IPS DF 6.9 (cell line): ENCODE measurements around the gene LRRK1.
A peak's percentile ranks its signal among the peaks of the same experiment; 100 is the strongest.

Experiments
- DNase-seq: peaks from one replicate; pipeline ENCODE4 v3.0.0-alpha.2; 2013; ENCODE audit warnings: low read depth, low spot score
- H3K27ac ChIP-seq: one replicate; pipeline ENCODE4 v1.5.1; 2013; ENCODE audit warnings: low read length, control low read depth
- H3K27me3 ChIP-seq: 2 replicates; pipeline ENCODE4 v1.6.1; 2013; ENCODE audit warnings: mild to moderate bottlenecking, low read length; ENCODE audit not compliant: control insufficient read depth, insufficient read depth
- H3K36me3 ChIP-seq: 2 replicates; pipeline ENCODE4 v1.6.1; 2013; ENCODE audit warnings: low read length; ENCODE audit not compliant: control insufficient read depth, insufficient read depth
- H3K4me1 ChIP-seq: 2 replicates; pipeline ENCODE4 v1.6.1; 2013; ENCODE audit warnings: low read length; ENCODE audit not compliant: control insufficient read depth, insufficient read depth
- H3K4me3 ChIP-seq: 2 replicates; pipeline ENCODE4 v1.5.1; 2013; ENCODE audit warnings: mild to moderate bottlenecking, low read length
- H3K9me3 ChIP-seq: 2 replicates; pipeline ENCODE4 v1.6.1; 2013; ENCODE audit warnings: low read length, inconsistent platforms; ENCODE audit not compliant: control insufficient read depth, insufficient read depth
- WGBS: extraction: QIAGEN DNeasy Blood & Tissue Kit; methylation state at CpG from one replicate; pipeline ENCODE4 v1.1.7; 2013; ENCODE audit warnings: mixed read lengths, missing lambda C conversion rate; ENCODE audit not compliant: insufficient read length, insufficient coverage; 5-methylcytosine and 5-hydroxymethylcytosine counted together

LRRK1 gene, protein sequence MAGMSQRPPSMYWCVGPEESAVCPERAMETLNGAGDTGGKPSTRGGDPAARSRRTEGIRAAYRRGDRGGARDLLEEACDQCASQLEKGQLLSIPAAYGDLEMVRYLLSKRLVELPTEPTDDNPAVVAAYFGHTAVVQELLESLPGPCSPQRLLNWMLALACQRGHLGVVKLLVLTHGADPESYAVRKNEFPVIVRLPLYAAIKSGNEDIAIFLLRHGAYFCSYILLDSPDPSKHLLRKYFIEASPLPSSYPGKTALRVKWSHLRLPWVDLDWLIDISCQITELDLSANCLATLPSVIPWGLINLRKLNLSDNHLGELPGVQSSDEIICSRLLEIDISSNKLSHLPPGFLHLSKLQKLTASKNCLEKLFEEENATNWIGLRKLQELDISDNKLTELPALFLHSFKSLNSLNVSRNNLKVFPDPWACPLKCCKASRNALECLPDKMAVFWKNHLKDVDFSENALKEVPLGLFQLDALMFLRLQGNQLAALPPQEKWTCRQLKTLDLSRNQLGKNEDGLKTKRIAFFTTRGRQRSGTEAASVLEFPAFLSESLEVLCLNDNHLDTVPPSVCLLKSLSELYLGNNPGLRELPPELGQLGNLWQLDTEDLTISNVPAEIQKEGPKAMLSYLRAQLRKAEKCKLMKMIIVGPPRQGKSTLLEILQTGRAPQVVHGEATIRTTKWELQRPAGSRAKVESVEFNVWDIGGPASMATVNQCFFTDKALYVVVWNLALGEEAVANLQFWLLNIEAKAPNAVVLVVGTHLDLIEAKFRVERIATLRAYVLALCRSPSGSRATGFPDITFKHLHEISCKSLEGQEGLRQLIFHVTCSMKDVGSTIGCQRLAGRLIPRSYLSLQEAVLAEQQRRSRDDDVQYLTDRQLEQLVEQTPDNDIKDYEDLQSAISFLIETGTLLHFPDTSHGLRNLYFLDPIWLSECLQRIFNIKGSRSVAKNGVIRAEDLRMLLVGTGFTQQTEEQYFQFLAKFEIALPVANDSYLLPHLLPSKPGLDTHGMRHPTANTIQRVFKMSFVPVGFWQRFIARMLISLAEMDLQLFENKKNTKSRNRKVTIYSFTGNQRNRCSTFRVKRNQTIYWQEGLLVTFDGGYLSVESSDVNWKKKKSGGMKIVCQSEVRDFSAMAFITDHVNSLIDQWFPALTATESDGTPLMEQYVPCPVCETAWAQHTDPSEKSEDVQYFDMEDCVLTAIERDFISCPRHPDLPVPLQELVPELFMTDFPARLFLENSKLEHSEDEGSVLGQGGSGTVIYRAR (N-terminal part only)

DNA sequence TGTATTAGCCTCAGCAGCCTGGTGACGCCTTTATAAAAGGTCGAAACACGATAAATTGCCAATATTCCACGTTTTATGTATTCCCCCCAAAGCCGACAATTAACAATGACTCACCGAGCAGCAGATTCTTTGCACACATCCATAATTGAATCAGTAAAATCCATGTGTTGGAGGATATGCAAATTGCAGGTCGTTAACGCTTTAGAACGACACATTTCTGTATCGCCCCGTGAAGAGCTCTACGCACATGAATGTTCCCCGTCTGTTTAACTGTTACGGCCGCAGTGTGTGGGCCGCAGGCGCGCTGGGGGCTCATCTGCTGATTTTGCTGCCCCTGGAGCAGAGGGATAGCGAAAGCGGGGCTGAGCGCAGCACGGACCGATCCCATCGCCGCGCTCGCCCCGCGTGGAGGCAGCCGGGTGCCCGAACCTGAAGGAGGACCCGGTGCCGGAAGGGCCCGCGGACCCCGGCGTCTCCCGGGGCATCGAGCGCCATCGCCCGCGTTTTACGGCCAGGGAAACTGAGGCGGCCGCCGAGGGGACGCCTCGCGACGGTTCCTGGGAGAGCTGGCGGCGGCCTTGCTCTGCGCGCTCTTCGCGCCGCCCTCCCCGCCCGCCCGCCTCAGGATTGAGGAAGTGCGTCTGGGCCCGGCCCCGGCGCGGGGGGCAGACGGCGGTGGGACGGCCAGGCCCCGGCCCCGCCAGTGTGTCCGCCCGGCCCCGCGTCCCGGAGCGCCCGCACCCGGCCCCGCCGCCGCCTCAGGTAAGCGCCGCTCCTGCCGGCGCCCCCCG, at the start of gene LRRK1:
TSS of gene LRRK1 (plus strand) at position 668 of the 791 bp plus-strand sequence. CDS start 5,276 bp downstream, outside the sequence.
- peak within 1 kb of the TSS; percentile 41; the same call in 1 of the 2 replicates for H3K4me3 ChIP-seq
- H3K27me3 ChIP-seq, result peaks cover 33% of the 10 kb centered on the region
- WGBS, result no CpG with 5 or more reads among the region's 87 CpGs
- no peak within 1 kb of the TSS for H3K27ac ChIP-seq
- H3K4me1 ChIP-seq, result peaks cover 2% of the 10 kb centered on the region; the same call in 1 of the 2 replicates
- no peaks in the 10 kb centered on the region for H3K9me3 ChIP-seq
- H3K36me3 ChIP-seq, result no peaks in the 10 kb centered on the region
- DNase-seq, result no peak

DNA sequence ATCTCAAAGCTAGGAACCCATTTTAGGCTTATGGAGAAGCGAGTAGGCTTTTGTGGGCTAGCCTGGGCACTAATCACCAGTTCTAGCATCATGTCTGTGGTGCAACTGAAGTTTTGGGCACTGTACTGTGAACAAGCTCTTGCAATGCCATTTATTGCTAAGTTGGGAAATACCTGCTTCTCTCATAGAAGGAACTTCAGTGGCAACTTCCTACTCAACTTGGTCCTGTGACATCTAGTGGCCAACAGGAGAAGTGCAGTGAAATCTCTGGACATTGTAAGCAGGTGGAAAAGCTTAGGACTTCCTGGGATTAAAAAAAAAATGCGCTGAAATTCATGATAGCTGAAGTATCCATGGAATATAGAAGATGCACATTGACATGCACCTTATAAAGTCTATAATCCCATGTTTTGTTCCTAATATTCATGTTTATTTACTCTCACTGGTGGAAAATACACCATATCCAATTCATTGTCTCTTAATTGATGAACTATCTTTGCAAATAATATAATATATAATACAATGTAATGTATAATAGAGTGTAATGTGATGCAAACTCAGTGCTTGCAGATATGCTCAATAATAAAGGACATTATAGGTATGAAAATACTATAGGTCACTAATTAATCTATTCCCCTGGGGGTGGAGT, 46.0 kb upstream of the LRRK1 start:
- no peaks in the 10 kb centered on the region for H3K4me1 ChIP-seq
- peaks cover 2% of the 10 kb centered on the region; the same call in 1 of the 2 replicates for H3K27me3 ChIP-seq
- H3K27ac ChIP-seq, result no peak overlapping the region
- no peaks in the 10 kb centered on the region for H3K9me3 ChIP-seq
- H3K36me3 ChIP-seq, result no peaks in the 10 kb centered on the region
- H3K4me3 ChIP-seq, result no peak overlapping the region
- no peak for DNase-seq
- no CpG with 5 or more reads among the region's 2 CpGs for WGBS

DNA sequence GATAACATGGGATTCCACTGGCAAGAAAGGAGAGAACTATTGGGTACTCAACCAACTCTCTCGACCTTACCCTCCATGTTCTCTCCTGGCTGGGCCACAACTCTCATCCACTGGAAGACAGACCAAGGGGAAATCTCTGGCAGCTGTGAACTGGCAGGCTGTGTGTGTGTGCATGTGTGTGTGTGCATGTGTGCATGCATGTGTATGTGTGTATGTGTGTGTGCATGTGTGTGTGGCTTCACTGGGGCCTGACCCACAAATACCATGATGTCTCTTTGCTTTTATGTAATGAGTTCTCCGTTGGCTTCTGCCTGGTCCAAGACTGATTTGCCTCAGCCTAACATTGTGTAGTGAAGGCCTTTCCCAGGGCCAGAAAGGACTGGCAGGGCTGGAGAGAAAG, 43.7 kb upstream of the LRRK1 start:
- Histone ChIP-seq H3K4me1 (peaks cover 2% of the 10 kb centered on the region; the same call in 1 of the 2 replicates), H3K27ac (no peak overlapping the region), H3K36me3 (no peaks in the 10 kb centered on the region), H3K4me3 (no peak overlapping the region), H3K27me3 (peaks cover 11% of the 10 kb centered on the region), H3K9me3 (no peaks in the 10 kb centered on the region)
- WGBS, result no CpG with 5 or more reads among the region's 2 CpGs
- no peak for DNase-seq

DNA sequence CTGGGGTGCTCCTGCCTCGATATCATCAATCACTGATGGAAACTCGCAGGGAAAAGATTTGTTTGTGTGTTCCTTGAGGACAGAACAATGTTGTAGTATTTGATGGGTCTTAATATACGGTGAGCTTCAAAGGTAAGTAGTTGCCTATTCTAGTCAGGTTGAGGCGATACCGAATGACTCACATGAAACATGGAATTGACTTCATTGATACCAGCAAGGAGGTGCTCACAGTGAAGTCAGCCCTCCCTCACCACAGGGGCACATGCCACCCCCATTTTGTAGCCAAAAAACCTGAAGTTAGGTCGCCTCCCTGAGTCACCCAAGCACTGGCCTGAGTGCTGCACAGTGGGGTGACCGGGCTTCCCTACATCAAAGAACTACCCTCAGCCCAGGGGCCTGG, 43.2 kb upstream of the LRRK1 start:
- WGBS, result no CpG with 5 or more reads among the region's 7 CpGs
- Histone ChIP-seq H3K4me3 (no peak overlapping the region), H3K4me1 (peaks cover 2% of the 10 kb centered on the region; the same call in 1 of the 2 replicates), H3K27ac (no peak overlapping the region), H3K36me3 (no peaks in the 10 kb centered on the region), H3K9me3 (no peaks in the 10 kb centered on the region), H3K27me3 (peaks cover 15% of the 10 kb centered on the region)
- no peak for DNase-seq

DNA sequence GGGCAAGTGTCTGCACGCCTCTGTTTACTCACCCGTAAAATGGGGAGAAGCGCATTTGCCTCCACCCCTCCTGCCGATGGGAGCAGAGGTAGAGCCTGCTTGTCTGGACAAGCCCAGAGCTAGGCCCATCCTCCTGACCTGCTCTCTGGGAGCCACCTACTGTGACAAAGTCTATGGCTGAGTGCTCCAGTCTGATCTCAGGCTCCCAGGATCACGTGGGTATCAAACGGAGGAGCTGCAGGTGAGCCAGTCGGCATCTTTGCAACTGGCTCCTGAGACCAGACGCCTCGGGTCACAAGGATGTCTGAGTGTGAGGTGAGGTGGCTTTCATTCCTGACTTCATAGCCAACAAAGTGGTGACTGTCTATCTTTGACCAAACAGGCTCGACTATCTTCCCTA, 41.6 kb upstream of the LRRK1 start:
- no peak for DNase-seq
- H3K27ac ChIP-seq, result no peak overlapping the region
- no CpG with 5 or more reads among the region's 10 CpGs for WGBS
- H3K27me3 ChIP-seq, result peaks cover 26% of the 10 kb centered on the region
- H3K36me3 ChIP-seq, result no peaks in the 10 kb centered on the region
- H3K4me3 ChIP-seq, result no peak overlapping the region
- no peaks in the 10 kb centered on the region for H3K9me3 ChIP-seq
- H3K4me1 ChIP-seq, result peaks cover 2% of the 10 kb centered on the region; the same call in 1 of the 2 replicates

DNA sequence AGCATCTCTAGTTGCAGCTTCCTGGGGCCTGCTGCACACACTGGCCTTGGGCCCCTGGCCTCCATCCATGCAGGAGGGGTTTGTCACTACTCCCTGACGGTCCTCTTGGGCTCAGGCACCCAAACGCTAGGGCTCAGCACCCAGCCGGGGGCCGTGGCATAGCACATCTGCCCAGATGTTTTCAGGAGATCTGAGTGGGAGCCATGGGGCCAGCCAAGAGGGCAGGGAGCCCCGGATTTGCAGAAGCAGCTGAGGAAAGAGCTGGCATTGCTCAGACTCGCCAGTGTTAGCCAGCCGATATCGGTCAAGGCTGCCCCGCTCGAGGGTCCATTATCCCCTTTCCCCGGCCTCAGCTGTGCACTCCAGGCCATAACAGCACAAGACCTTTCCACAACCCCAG, 41.0 kb upstream of the LRRK1 start:
- Histone ChIP-seq H3K36me3 (no peaks in the 10 kb centered on the region), H3K9me3 (no peaks in the 10 kb centered on the region), H3K4me3 (no peak overlapping the region), H3K27ac (no peak overlapping the region), H3K27me3 (peaks cover 26% of the 10 kb centered on the region), H3K4me1 (peaks cover 2% of the 10 kb centered on the region; the same call in 1 of the 2 replicates)
- no peak for DNase-seq
- no CpG with 5 or more reads among the region's 11 CpGs for WGBS

DNA sequence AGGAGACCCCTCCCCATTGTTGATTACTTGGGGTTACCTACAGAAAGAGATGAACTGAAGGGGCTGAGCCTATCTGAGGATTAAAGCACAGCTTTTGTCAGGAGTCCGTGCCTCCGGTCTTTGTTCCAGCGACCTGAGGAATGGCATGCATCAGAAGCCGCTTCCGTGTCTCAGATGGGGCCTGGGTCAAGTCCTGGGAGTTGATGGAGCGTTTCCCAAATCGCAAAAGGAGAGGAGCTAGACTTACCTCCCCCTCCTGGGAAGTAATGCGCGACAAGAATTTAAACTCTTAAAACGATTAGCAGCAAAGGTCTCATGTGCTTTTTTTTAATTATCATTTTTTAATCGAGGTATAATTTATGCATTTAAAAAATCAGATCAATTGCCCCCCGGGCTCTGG, 40.5 kb upstream of the LRRK1 start:
- no peak for DNase-seq
- H3K9me3 ChIP-seq, result no peaks in the 10 kb centered on the region
- no CpG with 5 or more reads among the region's 12 CpGs for WGBS
- H3K27ac ChIP-seq, result no peak overlapping the region
- peaks cover 26% of the 10 kb centered on the region for H3K27me3 ChIP-seq
- no peak overlapping the region; the same call in 1 of the 2 replicates for H3K4me3 ChIP-seq
- no peaks in the 10 kb centered on the region for H3K36me3 ChIP-seq
- H3K4me1 ChIP-seq, result peaks cover 2% of the 10 kb centered on the region; the same call in 1 of the 2 replicates

DNA sequence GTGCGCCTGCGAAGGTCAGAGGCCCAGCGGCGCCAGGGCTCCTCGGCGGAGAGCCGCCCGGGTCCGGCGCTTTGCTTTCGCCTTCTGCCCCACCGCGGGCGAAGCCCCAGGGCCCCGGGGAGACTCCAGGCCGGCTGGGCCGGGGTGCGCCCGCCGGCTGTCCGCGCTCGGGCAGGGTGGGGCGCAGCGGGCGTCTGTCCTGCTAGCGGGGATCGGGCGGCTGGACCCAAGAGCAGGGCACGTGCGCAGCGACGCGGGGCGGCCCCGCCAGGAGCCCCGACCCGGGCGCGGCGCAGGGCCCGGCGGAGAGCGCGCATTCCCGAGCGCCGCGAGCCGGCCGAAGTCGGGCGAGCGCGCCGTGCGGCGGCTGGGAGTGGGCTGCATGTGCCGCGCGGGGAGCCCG, 40.1 kb upstream of the LRRK1 start:
- no peaks in the 10 kb centered on the region for H3K36me3 ChIP-seq
- peak overlapping the region; percentile 74; the same call in 1 of the 2 replicates for H3K4me3 ChIP-seq
- no peak for DNase-seq
- WGBS, result no CpG with 5 or more reads among the region's 62 CpGs
- H3K27ac ChIP-seq, result no peak overlapping the region
- peaks cover 2% of the 10 kb centered on the region; the same call in 1 of the 2 replicates for H3K4me1 ChIP-seq
- peaks cover 26% of the 10 kb centered on the region for H3K27me3 ChIP-seq
- H3K9me3 ChIP-seq, result no peaks in the 10 kb centered on the region

DNA sequence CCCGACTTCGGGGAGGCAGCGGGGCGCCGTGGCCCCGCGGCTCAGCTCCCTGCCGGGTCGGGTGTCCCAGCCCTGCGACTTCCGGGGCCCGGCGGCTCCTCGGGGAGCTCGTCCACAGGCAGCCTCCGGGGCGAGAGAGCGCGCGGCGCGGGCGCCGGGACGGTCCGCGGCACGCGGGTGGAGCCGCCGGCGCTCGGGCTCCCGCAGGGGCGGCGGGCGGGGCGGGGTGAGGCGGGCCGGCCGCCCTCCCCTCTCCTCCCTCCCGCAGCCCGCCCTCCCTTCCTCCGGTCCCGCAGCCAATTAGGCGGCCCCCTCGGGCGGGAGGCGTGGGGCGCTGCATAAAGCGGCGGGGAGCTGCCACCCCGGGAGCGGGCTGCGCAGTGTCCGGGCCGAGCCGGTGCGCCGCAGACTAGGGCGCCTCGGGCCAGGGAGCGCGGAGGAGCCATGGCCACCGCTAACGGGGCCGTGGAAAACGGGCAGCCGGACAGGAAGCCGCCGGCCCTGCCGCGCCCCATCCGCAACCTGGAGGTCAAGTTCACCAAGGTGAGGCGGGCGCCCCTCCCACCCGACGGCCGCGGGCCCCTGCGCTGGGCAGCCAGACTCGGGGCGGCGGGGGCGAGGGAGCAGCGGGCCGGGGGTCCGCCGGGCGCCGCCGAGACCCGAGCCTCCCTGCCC, 39.6 kb upstream of the LRRK1 start, which contains the start of gene ALDH1A3:
TSS of gene ALDH1A3 (plus strand) at position 368 of the 675 bp plus-strand sequence. CDS start at position 445, 77 bp downstream.
- H3K4me3 ChIP-seq, result peak within 1 kb of the TSS; percentile 74; the same call in 1 of the 2 replicates
- no peaks in the 10 kb centered on the region for H3K9me3 ChIP-seq
- DNase-seq, result no peak
- H3K36me3 ChIP-seq, result no peaks in the 10 kb centered on the region
- no CpG with 5 or more reads among the region's 93 CpGs for WGBS
- H3K27ac ChIP-seq, result no peak within 1 kb of the TSS
- peaks cover 26% of the 10 kb centered on the region for H3K27me3 ChIP-seq
- H3K4me1 ChIP-seq, result peaks cover 2% of the 10 kb centered on the region; the same call in 1 of the 2 replicates
